Activated T-cell treated with anti-CD3 and anti-CD28 coated beads, Interleukin-2, amount 50 U/mL, for 48 hours (primary cell): Measurements from ENCODE around the gene RRP15.

ENCODE experiments used
- DNase-seq, 2 experiments: peaks; one replicate each; pipeline ENCODE4 v3.0.0-alpha.2; 2020

Gene RRP15, protein sequence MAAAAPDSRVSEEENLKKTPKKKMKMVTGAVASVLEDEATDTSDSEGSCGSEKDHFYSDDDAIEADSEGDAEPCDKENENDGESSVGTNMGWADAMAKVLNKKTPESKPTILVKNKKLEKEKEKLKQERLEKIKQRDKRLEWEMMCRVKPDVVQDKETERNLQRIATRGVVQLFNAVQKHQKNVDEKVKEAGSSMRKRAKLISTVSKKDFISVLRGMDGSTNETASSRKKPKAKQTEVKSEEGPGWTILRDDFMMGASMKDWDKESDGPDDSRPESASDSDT

DNA sequence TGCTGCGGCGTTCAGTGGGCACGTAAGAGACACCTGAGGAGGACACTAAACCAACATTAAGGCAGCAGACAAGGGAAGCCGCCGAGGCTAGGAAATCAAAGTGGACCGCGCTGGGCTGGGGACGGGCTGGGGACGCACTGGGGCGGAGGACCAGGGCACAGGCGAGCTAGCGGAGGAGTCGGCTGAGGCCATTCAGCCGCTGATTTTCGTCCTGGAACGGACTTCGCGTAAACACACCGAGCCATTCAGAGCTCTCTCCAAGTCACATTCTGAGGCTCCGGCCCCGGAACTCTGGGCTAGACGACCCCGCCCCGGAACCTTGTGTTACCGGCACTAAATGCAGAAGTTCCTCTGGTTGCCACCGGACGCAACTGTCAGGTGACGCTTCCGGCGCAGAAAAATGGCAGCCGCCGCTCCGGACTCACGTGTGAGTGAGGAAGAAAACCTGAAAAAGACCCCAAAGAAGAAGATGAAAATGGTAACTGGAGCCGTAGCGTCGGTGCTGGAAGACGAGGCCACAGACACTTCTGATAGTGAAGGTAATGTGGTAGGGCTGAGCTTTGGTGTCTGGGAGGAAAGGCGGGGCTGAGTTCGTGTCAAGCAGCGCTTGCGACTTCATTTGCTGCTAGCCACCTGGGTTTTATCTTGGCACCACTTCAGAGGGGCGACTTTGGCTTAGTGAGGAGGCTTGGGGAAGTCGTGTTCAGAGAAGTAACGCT lies at the start of gene RRP15:
Gene RRP15, plus strand, starts transcription at position 377 of the 719 bp plus-strand sequence. Its CDS starts 24 bp downstream, at position 401.
- peak; percentile 92 for DNase-seq

DNA sequence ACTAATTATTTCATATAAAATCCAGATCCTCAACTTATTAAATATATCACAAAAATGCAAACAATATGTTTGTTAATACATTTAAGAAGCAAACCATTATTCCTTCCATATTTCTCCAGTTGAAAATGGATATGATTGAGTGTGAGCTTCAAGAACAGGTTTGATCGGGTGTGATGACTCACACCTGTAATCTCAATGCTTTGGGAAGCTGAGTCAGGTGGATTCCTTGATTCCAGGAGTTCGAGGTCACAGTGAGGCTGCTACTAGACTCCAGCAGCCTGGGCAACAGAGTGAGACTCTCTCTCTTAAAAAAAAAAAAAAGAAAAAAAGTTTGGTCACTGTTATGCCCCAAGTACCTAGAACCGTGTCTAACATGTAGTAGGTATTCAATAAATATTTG lies 42.9 kb upstream of the RRP15 start:
- DNase-seq = no peak

DNA sequence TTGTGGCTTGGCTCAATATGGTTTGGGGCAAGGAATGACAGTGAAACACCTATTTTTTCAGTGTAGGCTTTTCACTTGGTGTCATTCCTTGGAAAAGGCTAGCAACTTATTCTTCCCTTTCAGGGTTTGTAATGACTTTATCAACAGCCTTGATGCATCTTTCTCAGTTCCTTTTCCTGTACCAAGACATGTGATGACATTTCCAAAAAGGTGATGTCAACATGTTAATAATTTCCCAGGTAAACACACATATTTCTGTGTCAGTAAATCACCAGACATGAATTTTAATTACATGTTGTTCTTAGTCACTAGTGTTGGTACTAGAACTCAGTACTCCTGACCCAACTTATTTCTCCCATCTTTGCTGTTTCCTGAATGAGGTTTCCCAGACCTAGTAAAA lies 37.8 kb upstream of the RRP15 start:
- DNase-seq = no peak

DNA sequence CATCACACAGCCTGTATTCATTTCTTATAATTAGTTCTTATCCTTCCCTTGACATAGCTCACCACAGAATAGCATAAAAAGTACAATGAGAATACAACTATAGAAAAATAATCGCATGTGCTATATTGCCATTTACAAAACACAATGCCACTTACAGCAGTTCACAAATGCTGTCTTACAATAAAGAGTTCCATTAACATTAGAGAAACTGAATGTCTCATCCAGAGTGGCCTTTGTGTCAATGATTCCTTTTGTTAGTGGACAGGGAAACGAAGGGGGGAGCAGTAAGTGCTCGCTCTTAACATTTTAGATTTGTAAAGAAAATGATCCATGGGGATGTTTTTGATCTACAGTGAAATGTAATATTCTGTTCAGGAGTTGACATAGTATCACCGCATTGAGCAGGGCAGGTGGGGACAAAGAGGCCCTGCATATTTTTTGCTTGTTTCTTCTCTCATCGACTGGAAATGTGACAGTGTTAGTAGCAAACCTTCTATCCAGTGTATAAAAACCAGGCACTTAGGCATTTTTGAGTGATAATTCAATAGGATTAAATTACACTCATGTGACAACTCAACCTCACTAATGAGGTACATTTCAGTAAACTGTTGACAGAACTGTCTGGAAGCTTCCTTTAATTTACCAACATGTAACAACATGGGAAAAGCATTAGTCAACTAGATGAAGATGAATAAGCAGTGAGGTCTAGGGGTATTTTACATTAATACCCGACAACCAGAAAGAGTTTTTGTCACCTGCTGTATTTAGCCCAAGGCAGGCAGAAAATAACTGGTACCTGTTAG lies 35.6 kb upstream of the RRP15 start:
- DNase-seq = no peak

DNA sequence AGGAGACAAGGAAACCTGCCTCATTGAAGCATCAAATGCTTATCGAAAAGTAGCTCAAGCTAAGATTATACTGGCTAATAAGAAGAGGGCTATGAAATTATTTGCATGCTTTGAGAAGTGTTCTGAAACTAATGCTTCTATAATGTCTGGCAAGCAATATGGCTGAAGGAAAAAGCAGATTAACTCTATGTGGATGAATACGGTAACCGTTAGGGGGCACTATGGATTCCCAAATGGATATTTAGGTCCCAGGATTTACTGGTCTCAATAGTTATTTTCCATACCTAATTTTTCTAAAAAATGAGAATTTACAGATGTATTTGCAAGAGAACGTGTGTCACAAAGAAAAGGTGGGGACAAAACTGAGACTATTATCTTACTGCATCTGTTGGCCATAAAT lies 34.6 kb upstream of the RRP15 start:
- no peak for DNase-seq

DNA sequence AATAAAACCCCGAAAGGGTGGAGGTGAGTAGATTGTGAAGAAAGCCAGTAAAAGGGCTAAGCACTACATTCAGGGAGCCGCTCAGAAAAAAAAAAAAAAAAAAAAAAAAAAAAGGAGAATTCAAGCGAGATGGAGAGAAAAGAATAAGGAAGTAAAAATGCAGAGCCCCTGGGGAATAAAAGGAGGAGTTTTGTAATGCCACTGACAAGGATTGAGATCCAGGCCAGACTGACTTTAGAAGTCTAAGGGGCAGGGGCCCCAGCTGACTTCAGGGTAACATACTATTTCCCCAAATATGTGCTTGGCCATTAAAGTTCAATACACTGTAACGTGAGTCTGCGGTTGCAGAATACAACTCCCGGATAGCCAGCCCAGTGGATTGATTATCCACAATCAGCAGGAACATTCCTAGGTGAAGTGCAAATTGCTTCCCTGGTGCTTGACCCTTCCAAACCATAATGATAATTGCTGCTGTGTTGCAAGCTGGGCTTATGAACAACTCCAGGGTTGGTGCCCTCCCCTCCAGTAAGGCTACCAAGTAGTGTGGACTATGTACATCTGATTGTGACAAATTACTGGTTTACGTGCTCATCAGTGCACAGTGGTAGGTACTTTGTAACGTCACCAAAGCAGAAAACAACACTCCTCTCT lies 30.7 kb upstream of the RRP15 start:
- no peak for DNase-seq

DNA sequence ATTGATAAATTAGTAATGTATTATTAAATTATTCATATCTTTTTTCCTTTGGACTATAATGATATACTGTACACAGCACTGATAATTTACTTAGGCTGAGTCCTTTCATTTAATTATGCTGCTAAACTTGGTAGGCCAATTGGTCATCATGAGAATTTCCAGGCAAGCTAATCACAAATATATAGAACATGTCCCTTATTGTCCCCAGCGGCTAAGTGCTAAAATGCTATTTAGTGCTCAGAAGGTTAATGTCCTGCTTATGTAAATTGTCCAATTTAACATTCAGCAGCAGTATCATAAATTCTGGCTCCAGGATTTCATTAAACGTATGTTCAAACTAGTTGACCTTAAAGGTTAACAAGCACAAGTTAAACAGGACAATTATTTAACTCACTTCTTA lies 30.0 kb upstream of the RRP15 start:
- DNase-seq = no peak

DNA sequence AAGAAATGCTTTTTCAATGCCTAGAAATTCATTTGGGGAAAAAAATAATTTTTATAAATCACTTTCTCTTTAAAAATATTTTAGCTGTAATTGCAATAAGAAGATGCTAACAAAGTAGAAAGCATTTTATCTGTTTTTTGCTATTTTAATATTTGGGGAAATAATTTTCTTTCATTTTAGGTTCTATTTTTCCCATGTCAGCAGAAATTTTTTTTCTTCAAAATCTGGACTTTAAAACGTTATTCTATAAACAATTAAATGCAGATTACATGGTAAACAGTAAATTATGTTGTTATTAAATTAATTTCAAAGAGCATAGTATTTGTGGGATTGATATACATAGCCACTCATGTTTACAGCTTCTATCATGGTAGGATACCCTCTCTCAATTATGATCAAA lies 27.7 kb upstream of the RRP15 start:
- DNase-seq = no peak

DNA sequence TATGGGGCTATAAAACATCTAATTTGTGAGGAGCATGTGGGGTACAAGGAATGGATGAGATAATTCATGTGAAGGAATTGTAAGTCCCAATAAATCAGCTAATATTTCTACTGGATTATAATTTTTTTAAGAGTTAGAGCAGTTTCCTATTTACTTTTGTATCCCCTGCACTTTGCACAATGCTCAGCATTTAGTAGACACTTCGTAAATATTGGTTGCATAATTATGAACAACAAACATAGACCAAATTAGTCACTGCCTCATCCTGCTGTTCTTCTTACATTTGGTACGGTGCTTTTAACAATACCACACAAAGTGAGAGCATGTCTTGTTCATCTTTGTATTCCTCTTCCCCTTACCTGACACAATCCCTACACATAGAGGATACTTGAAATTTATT lies 27.1 kb upstream of the RRP15 start:
- DNase-seq = no peak

DNA sequence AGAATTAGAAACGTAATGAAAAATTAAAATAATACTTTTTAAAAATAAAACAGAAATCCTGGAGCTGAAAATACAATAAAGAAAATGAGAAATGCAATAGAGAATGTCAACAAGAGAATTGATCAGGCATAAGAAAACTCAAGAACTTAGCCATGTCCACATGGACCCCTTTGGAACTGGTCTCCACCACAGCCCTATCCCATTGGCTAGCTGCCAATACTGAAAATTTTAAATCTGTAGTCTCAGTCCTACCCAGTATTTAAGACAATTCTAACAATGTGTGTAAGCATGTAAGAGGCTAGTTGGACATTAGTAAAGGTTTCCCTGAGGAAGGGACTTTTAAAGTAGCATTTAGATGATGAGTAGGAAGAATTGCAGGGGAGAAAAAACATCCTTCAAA lies 25.8 kb upstream of the RRP15 start:
- DNase-seq = no peak

DNA sequence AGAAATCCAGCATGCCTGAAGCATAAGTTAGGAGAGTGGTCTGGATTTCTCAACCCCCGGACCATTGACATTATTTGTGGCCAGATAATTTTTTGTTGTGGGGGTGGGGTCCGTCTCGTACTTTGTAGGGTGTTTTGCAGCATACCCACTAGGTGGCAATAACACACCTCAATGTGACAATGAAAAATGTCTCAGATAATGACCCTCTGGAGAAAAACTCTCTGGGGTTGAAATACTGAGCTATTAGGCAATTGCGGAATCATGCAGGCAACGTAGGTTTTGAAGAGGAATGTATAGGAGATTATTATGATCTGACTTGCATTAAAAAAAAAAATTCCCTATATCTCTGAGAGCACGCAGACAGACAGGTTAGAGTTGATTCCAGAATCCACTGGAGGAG lies 25.3 kb upstream of the RRP15 start:
- no peak for DNase-seq

DNA sequence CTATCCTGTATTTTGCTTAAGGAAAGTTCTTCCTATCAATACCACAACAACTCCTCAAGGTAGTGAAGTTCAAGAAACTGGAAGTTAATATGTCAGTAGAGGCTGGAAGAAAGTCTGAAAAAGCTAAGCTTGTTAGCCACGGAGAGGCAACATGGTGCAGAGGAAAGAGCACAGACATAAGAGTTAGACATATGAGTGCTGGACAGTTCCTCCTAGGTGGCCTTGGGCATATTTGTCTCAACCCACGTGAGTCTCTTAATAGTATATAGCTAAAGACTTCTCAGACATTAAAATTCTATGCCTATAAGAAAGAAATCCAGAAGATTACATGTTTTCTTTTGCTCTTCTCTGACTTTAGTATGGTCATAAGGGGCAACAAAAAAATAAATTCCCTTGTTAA lies 22.8 kb upstream of the RRP15 start:
- no peak for DNase-seq

DNA sequence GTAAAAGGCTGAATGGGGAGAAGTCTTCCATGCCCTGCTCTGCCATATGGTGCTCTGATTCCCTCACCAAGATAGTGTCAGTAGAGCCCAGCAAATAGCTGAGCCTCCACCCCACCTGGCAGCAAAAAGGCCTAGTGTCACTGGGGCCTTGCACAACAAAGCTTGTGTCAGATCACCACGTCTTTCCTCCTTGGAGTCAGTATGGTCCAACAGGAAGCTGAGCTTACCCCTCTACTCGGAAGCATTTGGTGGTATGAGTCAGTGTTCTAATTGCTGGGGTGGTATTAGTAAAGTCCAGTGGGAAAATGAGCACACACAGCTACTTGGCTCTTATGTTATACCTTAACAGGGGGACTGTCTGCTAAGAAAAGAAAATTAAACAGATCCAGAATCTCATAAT lies 18.7 kb upstream of the RRP15 start:
- DNase-seq = no peak

DNA sequence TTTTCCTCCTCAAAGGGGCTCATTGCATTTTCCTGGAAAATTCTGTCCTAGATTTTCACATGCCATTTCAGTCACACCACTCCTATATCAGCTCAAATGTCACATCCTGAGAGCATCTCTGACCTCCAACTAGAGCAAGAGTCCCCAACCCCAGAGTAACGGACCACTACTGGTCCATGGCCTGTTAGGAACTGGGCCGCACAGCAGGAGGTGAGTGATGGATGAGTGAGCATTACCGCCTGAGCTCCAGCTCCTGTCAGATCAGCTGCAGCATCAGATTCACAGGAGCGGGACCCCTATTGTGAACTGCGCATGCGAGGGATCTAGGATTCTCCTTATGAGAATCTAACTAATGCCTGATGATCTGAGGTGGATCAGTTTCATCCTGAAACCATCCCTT lies 12.7 kb upstream of the RRP15 start:
- DNase-seq = no peak

DNA sequence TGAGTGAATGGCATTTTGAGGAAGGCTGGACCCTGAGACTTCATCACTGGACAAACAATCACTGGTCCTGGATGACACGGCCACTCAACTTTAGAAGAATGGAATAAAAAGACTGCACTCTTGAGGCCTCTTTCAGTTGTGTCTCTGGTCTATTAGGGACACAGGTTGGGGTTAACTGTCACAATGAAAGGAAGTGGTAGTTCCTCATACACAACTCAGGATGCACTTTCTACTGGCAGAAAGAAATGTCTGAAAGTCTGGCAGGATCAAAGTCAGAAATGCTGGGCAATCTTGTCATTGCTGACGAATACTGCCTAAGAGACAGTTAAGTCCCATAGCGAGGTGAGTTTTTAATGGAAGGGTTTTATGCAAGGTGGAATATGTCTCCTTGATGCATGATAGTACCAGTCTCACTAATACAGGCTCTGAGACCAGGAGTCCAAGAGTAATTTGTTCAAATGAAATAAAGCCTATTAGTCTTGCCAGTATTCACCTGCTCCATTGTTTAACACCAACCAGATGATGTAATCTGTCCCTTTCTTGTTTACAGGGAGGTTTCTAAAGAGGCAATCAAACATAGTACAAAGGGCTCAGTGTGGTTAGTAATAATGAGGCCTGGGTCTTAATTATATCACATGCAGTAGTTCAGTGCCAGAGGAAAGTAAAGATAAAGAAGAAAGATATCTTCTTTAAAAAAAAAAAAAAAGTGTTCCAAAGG lies 11.2 kb upstream of the RRP15 start:
- DNase-seq = no peak

DNA sequence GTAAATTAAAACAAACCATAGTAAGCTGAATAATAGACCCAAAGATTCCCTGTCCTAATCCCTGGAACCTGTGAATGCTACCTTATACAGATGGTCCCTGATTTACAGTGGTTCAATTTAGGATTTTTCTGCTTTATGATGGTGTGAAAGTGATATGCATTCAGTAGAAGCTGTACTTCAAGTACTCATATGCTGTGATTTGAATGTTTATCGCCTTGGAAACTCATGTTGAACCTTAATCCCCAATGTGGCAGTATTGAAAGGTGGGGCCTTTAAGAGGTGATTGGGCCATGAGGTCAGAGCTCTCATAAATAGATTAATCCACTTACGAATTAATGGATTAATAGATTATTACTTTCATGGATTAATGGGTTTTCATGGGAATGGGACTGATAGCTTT lies 10.6 kb upstream of the RRP15 start:
- DNase-seq = no peak

DNA sequence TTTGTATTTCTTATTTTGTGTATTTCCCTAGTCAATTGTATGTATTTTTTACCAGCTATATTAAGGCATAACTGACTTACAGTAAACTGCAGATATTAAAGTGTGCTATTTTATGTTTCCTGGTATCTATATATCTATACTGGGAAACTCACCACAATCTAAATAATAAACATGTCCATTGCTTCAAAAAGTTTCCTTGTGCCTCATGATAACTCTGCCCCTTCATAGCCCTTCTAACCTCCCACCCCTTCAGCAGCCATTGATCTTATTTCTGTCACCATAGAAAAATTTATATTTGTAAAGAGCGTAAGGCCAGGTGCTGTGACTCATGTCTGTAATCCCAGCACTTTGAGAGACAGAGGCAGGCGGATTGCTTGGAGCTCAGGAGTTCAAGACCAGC lies 9.3 kb upstream of the RRP15 start:
- no peak for DNase-seq

DNA sequence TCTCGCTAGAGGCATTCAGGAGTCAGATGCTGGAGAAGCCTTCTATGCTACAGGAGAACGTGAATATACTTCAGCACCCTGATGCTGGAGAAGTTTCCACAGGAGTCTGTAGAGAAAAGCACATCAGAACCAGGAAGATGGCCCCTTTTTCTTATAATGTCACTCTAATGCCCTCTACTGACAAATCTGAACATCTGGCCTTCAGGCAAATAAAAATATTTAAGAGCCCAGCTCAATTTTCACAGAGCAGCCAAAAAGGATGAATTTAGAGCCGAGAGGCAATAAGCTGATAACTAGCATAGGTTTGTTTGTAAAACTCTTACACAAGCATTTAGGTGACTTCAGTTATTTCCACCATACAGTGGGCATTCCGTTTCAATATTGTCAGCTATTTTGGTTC lies 3.8 kb upstream of the RRP15 start:
- DNase-seq = no peak

DNA sequence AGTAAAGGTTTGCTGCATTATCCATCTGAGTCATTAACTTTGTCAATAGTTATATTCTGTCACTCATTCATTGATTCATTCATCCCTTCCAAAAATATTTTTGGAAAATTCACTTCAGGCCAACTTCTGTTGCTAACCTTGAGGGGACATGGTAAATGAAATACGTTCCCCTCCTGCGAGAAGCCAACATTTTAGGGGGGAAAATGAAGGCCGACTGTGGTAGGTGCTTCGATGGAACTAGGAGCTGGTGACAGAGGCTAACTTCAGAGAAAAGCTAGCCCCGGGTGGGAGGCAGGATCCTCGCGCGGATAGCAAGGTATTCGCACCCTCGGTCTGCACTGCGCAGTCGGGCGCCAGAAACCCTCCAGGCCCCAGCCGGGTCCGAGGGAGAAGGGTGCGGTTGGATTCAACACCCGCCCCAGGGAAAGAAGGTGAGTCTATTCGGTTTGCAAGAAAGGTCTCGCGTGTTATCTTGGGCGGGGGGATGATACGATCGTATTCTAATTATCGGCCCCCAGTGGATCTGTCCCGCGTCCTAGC lies 646 bp upstream of the RRP15 start:
- DNase-seq = no peak

DNA sequence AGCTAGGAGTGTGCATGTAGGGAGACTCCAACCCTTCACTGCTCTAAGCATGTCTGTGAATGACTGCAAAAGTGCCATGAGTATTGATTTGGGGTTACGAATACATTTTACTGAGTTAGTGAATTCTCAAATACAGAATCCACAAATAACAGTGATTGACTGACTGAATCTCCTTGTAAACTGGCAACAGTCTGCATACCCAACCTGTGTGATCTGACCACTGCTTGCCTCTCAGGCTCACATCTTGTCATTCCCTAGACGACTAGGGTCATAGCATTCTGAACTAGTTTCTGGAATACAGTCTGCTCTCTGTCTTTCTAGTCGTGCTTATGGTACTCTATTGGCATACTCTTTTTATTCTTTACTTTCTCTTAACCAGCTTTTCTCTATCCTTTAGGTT lies 7.4 kb downstream of the RRP15 start:
- no peak for DNase-seq

DNA sequence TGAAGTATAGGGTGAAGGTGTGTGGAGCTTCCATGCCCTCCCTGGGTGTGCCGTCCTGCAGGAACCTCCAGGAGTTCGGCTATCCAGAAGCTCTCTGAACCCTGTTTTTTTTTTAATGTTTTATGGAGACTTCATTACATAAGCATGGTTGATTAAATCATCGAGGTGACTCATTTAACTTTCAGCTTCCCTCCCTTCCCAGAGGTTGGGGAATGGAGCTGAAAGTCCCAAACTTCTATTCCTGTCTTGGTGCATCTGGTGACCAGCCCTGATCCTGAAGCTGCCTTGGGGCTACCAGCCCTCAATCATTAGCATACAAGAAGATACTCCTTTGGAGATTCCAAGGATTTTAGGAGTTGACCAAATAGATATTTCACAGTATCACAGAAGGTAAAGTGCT lies 9.5 kb downstream of the RRP15 start:
- DNase-seq = no peak

DNA sequence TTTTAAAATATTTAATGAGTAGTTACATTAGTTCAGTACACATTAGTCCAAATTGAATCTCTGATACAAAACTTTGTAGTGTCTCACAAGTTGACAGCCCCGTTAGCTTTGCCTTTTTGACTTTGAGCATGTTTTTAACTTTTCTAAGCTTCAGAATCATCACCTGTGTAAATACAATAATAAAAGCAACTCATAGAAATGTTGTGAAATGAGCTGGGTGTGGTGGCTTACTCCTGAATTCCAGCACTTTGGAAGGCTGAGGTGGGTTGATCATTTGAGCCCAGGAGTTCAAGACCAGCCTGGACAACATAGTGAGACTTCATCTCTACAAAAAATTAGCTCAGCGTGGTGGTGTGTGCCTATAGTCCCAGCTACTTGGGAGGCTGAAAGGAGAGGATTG lies 11.1 kb downstream of the RRP15 start:
- no peak for DNase-seq

DNA sequence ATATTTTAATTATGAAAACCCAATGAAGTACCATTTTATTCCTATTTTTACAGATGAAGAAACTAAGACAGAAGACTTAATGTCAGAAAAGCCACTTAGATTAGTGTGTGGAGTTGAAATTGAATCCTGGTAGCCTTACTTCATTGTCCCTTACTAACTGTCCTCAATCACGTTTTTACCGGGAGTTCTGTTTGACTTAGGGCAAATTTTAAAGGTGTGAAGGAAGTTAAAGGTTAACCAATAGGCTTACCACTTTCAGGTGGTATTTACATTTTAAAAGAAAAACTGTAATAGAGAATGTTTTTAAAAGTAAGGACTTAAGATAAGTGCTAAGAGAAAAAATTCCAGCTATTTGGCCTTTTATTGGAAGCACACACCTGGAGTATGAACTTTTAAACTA lies 12.4 kb downstream of the RRP15 start:
- no peak for DNase-seq
